Left ventricle myocardium inferior (tissue), 1 donor: ENCODE measurements around the gene GPX3. TPM values are rescaled to one million over a fixed set of nuclear protein-coding genes. Genes with fewer than 3 reads are reported as not detected.

ENCODE experiments used
- DNase-seq: peaks from one replicate; pipeline ENCODE4 v3.0.0-alpha.2; 2020
- H3K27ac ChIP-seq: fragments of 200-600 bp; replicated peaks from 2 replicates; pipeline ENCODE4 v1.8.0; 2021
- H3K27me3 ChIP-seq: fragments of 200-600 bp; 2 replicates; pipeline ENCODE4 v1.8.0; 2021; ENCODE audit warnings: low read depth
- H3K36me3 ChIP-seq: fragments of 200-600 bp; 2 replicates; pipeline ENCODE4 v1.8.0; 2021
- H3K4me1 ChIP-seq: fragments of 200-600 bp; 2 replicates; pipeline ENCODE4 v1.8.0; 2021
- H3K4me3 ChIP-seq: fragments of 200-600 bp; 2 replicates; pipeline ENCODE4 v1.8.0; 2021; ENCODE audit warnings: mild to moderate bottlenecking, moderate library complexity
- H3K9me3 ChIP-seq: fragments of 200-600 bp; replicated peaks from 2 replicates; pipeline ENCODE4 v1.8.0; 2021
- intact Hi-C: fragments of 100-400 bp; cut with micrococcal nuclease; formaldehyde crosslinking; loops from one replicate; pipeline ENCODE4 v1.11.0; 2022
- total RNA-seq: library from RNA; stranded (reverse); fragmentation: NEBNext Ultra II Directional; extraction: Animal tissue kit (Norgen Biotek cat#: 25700); gene quantifications from one replicate; pipeline ENCODE4 v1.2.1, GENCODE V29; 2021
- TF ChIP-seq, protein P1 (sequence below): fragments of 200-600 bp; IDR thresholded peaks from 2 replicates; pipeline ENCODE4 v1.8.0; 2021; ENCODE audit warnings: antibody characterized with exemption, mild to moderate bottlenecking, borderline replicate concordance
- donor health status: DM: no; HTN: yes; CAD: no; lungs with severe emphysema.

The GPX3 gene
- total RNA-seq, 1 donor from 2014 or later: 744 TPM

DNA sequence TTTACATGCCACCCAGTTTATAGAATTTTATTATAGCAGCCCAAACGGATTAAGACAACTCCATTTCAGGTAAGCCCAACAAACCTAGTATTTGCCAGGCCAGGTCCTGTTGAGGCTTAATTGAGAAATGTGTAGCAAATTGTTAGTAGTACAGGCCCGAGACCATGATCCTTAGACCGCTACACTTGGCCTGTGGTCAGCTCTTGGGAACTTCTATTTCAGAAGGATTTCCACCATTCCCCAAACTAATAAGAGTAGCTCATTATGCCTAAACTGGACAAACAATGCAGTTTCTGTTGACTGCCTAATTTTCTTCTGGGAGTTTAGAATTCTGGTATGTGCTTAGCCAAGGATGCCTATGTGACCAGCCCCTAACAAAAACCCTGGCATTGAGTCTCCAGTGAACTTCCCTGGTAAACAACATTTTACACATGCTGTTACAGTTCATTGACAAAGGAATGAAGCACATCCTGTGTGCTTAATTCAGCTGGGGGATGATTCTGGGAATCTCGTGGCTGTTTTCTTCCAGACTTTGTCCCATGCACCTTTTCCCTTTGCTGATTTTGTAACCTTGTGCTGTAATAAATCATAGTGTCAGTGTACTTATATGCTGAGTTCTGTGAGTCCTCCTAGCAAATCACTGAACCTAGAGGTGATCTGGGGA is 5.6 kb upstream of the GPX3 start:
- H3K27me3 ChIP-seq: no peaks in the 10 kb centered on the region
- TF ChIP-seq, protein P1, sequence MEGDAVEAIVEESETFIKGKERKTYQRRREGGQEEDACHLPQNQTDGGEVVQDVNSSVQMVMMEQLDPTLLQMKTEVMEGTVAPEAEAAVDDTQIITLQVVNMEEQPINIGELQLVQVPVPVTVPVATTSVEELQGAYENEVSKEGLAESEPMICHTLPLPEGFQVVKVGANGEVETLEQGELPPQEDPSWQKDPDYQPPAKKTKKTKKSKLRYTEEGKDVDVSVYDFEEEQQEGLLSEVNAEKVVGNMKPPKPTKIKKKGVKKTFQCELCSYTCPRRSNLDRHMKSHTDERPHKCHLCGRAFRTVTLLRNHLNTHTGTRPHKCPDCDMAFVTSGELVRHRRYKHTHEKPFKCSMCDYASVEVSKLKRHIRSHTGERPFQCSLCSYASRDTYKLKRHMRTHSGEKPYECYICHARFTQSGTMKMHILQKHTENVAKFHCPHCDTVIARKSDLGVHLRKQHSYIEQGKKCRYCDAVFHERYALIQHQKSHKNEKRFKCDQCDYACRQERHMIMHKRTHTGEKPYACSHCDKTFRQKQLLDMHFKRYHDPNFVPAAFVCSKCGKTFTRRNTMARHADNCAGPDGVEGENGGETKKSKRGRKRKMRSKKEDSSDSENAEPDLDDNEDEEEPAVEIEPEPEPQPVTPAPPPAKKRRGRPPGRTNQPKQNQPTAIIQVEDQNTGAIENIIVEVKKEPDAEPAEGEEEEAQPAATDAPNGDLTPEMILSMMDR: no peak
- intact Hi-C loops: no loop called here
- H3K27ac ChIP-seq: peak overlapping the region; percentile 30
- H3K9me3 ChIP-seq: no peaks in the 10 kb centered on the region
- no peak overlapping the region for H3K4me3 ChIP-seq
- no peaks in the 10 kb centered on the region for H3K36me3 ChIP-seq
- no peak for DNase-seq
- H3K4me1 ChIP-seq: peaks cover 23% of the 10 kb centered on the region

DNA sequence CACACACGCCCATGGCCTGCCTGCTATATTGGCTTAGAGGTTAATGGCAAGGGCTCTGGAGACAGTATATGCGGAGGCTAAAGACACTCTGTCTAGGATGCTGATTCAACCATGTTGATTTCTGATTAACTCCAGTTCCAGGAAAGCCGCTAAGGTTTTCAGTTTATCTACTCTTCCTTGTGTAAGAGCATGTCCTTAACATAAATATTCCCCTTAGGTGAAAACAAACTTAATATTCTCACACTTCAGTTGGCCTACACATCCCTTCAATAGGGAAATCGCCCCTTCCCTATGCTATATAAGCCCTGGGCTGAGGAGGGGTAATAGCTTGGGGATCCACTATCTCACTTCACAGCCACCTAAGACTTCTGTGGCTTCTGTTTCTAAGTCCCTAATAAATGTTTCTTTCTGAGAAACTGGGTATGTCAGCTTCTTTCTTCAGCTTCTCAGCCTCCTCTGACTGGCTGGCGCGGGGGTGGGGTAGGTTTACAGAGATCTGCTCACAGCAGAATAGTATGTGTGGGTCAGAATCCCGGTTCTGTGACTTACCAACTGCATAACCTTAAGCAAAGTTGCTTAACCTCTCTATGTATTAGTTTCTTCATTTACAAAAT is 4.3 kb upstream of the GPX3 start:
- Histone ChIP-seq H3K27me3 (no peaks in the 10 kb centered on the region), H3K27ac (peak overlapping the region; percentile 37), H3K4me3 (no peak overlapping the region), H3K4me1 (peaks cover 34% of the 10 kb centered on the region), H3K36me3 (no peaks in the 10 kb centered on the region), H3K9me3 (no peaks in the 10 kb centered on the region)
- intact Hi-C loops: no loop called here
- no peak for DNase-seq
- TF ChIP-seq, protein P1: no peak

DNA sequence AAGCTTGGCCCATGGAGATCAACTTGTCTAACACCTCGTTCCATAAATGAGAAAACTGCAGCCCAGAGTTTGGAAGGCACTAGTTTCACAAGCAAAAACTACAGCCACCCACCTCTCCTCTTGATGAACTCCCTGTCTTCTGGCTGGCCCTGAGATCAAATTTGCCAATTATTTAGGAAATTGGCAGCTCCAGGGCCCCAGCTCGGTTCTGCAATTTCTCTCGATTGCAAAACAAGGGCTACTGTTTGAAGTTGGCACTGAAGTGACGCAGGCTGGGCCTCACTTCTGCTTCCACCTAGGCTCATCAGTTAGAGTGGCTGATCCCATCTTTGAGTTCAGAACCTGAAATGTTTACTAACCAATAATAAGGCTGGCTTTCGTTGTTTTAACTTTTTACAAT is 3.7 kb upstream of the GPX3 start:
- intact Hi-C loops: no loop called here
- peak; percentile 43 for DNase-seq

DNA sequence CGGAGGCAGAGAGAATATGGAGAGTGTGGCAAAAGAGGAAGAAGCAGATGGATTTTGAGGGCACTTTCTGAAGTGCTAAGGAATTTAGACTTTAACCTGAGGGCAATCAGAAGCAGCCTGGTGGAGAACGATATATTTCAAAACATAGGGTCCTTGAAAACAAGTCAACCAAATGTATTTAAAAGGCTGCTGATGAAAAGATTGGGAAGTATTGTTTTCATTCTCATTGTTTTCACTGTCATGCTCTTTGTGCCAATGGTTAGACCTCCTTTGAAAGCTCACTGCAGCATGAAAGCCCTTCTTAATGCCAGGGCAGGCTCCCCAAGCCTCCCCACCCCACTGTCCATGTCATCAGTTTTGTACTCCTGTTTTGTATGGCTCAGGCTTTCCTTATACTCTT is 2.5 kb upstream of the GPX3 start:
- intact Hi-C loops: no loop called here
- Histone ChIP-seq H3K27ac (no peak overlapping the region), H3K4me3 (no peak overlapping the region), H3K36me3 (no peaks in the 10 kb centered on the region), H3K4me1 (peaks cover 52% of the 10 kb centered on the region), H3K9me3 (no peaks in the 10 kb centered on the region), H3K27me3 (no peaks in the 10 kb centered on the region)
- DNase-seq: no peak
- TF ChIP-seq, protein P1: no peak

More for the DNA sequence above, 3.7 kb upstream of the GPX3 start:
- TF ChIP-seq, protein P1: no peak
- Histone ChIP-seq H3K27me3 (no peaks in the 10 kb centered on the region), H3K9me3 (no peaks in the 10 kb centered on the region), H3K36me3 (no peaks in the 10 kb centered on the region), H3K27ac (peak overlapping the region; percentile 37), H3K4me3 (no peak overlapping the region), H3K4me1 (peaks cover 40% of the 10 kb centered on the region)

DNA sequence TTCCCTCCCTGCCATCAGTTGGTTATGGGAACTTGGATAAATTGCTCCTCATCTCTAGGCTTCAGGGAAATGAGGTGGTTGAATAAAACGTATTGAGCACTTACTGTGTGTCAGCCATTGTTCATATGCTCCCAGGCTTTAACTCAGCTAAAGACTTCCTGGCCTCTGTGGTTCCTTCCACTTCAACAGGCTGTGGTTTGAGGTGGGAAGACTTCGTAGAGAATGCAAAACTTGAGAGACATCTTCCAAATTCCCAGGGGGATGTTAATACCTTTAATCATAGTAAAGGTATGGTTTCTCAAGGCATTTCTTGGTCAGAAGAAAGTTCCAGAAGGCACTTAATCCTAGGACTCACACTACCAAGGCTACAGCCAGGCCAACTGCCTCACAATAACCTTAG is 1.5 kb upstream of the GPX3 start:
- no peak for DNase-seq
- H3K9me3 ChIP-seq: no peaks in the 10 kb centered on the region
- peaks cover 61% of the 10 kb centered on the region for H3K4me1 ChIP-seq
- TF ChIP-seq, protein P1: no peak
- no peak overlapping the region for H3K4me3 ChIP-seq
- intact Hi-C loops: no loop called here
- H3K27ac ChIP-seq: no peak overlapping the region
- peaks cover 2% of the 10 kb centered on the region for H3K36me3 ChIP-seq
- H3K27me3 ChIP-seq: no peaks in the 10 kb centered on the region
